GM21447 (cell line): Measurements from ENCODE around the gene OR8J3.
"Not testable (repeated sequence)": the region's sequence is repeated elsewhere in the genome, so short reads cannot be mapped to it uniquely, and the experiment has no call there.

ENCODE experiments used
- ATAC-seq: cut with Tn5 transposase; IDR thresholded peaks from one replicate; pipeline ENCODE4 v1.9.1; 2021; ENCODE audit not compliant: unreplicated experiment

Gene OR8J3, protein sequence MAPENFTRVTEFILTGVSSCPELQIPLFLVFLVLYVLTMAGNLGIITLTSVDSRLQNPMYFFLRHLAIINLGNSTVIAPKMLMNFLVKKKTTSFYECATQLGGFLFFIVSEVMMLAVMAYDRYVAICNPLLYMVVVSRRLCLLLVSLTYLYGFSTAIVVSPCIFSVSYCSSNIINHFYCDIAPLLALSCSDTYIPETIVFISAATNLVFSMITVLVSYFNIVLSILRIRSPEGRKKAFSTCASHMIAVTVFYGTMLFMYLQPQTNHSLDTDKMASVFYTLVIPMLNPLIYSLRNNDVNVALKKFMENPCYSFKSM

DNA sequence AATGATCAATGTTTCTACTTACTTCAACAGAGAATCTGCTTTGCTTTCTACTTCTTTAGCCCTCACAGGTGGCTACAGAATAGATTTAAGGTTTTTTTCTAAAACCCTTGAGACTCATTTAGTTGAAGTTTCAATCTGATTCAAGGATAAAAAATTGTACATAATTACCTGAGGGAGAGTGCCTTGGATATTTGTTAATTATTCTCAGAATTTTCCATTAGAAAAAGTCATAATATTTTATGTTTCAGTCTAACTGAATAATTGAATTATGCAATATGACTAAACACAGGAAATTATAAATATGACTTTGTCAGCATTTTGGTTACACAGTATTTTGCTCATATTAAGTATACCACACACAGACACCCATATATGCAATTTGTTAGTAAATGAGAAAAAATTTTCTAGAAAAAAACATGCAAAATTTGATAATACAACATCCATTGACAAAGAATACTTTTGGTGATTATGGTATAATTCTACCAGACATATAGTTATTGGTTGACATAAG is at the start of gene OR8J3:
Gene OR8J3, minus strand, starts transcription at position 51 of the 511 bp plus-strand sequence. CDS start 2,483 bp downstream, outside the sequence.
- no peak for ATAC-seq

DNA sequence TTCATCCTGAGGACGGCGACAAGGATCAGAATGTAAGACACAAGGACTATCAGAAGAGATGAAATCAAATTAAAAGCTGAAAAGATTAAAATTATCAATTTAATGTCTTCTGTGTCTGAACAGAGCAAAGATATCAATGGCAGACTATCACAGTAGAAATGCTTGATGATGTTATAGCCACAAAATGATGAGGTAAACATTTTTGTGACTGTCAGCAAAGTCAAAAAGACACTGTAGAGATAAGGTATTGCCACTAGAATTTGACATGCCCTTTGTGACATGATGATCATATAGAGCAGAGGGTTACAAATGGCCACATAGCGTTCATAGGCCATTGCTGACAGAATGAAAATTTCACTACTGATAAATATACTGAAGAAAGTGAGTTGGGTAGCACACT is 48.6 kb upstream of the OR8J3 start:
- ATAC-seq: no peak

DNA sequence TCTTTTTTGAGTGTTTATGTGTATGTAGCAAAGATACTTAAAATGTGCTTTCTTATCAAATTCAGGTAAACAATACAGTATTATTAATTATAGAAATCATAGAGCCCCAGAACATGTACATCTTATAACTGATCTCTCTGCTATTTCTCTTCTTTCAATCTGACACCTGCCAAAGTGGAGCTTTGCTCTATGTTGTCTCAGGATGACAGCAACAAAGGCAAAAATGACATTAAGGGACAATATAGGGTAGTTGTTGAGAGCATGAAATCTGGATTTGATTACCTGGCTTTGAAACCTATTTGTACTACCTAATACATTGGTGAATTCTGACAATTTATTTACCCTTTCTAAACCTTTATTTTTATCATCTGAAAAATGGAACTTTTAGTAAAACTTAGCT is 43.5 kb upstream of the OR8J3 start:
- ATAC-seq: no peak

DNA sequence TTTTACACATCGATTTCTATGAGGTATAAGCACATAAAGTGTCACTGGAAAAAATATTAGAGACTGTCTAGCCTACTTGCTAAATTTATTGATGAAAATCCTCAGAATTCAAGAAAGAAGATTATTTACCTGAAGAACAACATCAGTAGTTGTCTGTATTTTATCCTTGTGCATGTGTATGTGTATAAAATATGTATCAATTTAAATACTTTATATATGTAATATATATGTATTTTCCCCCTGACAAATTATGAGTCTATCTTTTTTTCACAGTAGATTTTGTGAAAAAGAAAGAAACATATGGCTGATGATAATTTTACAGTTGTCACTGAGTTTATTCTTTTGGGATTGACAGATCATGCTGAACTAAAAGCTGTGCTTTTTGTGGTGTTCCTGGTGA is 36.3 kb upstream of the OR8J3 start, which contains the start of gene OR5J2:
Gene OR5J2, plus strand, starts transcription at position 301 of the 400 bp plus-strand sequence. Its CDS starts 0 bp downstream, at position 301.
- no peak for ATAC-seq

DNA sequence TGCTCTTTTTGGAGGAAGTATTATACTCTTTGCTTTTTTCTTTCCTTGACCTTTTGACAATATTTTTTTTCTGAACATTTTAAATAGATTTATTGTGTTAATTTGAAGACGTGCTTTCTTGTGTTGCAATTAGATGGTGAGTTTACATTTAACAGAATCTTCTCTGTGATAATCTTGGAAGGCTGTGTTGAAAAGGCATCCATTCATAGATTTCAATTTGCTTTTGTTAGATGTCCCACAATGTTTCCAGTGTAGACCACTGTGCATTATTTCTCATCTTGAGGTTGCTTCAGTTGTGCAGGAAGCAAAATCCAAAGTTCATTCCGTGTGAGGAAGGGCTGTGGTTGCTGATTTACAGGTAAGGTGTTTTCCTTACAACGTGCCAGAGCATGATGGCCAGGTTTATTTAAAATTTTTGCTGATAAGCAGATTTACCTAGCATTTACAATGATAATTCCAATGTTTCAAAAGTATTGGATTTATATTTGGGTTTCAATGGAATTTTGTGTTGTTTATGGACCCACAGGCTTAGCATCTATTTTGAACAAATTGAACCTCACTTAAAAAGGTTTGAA is 32.3 kb upstream of the OR8J3 start:
- ATAC-seq: no peak

DNA sequence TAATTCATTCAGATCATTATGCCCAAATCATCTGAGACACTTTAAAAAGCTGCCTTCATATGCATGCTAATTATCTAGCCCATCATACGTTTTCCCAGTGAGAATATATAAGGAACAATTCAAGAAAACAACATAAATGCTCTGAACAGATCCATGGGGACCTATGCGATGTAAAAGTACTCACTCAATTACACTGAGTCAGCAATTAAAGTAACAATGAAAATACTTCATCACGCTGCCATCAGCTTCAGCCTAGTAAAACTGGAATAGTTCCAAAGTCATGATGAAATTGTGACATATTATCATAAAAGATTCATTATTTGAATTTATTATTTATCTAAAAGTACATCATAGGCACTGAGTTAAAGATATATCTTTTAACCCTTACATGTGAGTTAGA is 23.8 kb upstream of the OR8J3 start:
- ATAC-seq: no peak

DNA sequence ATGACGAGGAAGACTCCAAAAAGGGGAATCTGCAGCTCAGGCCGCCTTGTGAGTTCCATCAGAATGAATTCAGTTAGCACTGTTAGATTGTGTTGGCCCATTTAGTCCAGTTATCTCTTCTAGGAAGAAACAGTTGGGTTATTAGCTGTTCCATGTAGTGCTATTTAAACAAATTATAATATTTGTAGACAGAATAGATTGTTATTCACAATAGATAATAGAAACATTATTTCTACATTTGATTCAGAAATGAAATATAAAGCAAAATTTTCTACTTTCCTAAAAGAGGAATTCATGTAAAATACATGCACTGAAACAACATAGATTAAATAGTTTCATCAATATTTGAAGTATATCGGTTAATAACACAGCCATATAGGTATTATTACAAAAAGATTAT is 20.2 kb upstream of the OR8J3 start, which contains the start of gene OR8K5:
Gene OR8K5, minus strand, starts transcription at position 101 of the 400 bp plus-strand sequence. Its CDS starts 0 bp downstream, at position 101.
- no peak for ATAC-seq

DNA sequence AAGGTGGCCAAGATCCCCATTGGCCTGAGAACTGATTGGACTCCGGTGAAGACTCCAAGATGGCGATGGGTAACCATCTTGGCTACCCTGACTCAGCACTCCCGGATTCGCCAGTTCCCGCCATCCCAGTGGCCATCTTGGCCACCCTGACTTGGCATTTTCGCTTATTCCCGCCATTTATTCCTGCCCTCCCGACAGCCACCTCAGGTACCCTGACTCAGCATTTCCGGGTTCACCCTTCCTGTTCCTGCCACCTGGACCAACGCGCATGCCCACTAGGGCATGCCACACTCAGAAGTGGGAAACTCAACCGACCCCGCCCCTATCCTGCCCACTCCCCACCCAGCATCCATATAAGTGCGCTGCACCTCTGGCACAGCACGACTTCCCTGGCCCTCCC is 12.3 kb upstream of the OR8J3 start:
- no peak for ATAC-seq

DNA sequence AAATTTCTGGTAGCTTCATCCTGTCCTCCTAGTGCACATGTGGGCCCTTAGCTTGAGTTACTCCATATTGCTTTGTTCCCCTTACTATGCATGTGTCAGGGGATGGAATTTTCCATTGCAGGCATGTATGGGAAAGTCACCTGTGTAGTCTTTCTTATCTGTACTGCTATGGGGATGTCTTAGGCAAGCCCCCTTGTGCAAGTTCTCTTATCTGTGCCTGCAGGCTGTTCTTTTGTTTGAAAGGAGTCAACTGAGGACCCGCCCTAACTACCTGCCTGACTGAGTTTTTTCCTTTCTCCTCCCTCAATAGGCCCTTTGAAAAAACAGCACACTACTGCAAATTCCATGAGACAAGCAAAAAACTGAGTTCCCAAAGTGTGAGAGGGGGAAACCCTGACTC is 11.4 kb upstream of the OR8J3 start:
- no peak for ATAC-seq

DNA sequence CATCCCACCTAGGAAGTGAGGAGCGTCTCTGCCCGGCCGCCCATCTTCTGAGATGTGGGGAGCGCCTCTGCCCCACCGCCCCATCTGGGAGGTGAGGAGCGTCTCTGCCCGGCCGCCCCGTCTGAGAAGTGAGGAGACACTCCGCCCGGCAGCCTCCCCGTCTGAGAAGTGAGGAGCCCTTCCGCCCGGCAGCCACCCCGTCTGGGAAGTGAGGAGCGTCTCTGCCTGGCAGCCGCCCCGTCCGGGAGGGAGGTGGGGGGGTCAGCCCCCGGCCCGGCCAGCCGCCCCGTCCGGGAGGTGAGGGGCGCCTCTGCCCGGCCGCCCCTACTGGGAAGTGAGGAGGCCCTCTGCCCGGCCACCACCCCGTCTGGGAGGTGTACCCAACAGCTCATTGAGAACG is 3.7 kb upstream of the OR8J3 start:
- ATAC-seq: not testable (repeated sequence)

DNA sequence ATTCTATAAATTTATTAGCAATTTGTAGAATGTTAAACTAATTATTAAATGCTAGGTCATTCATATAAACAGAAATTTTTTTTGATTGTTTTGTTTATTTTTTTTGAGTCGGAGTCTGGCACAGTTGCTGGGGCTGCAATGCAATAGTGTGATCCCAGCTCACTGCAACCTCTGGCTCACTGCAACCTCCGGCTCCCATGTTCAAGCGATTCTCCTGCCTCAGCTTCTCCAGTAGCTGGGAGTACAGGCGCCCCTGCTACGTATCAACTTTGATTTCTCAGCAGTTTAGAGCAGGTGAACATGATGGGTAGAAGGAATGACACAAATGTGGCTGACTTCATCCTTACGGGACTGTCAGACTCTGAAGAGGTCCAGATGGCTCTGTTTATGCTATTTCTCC is 17.9 kb downstream of the OR8J3 start, which contains the start of gene OR8H3:
Gene OR8H3, plus strand, starts transcription at position 301 of the 400 bp plus-strand sequence. Its CDS starts 0 bp downstream, at position 301.
- ATAC-seq: no peak

DNA sequence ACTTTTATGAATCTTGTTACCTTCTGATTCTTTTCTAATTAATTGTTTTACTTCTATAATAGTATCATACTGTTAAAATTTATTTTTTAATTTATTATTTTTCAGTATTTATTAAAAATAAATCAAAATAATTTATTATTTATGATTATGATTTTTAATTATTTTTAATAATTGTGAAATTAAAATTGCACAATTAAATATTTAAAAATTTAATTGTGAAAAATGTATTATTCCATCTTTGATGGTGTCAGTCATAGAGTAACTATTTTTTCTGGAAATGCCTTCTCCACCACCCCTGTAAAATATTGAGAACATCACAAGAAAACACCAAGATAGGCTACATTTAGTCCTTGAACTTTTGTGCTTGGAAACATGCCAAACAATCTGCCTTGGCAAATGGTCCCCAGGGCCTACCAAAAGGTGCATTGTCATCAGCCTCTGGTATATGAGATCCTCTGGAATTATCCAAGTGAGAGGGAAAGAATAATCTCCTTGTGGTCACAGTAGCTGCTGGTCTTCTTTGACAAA is 36.7 kb downstream of the OR8J3 start, which contains the start of gene OR8H2:
Gene OR8H2, plus strand, starts transcription at position 478 of the 528 bp plus-strand sequence. CDS start 1,356 bp downstream, outside the sequence.
- no peak for ATAC-seq

DNA sequence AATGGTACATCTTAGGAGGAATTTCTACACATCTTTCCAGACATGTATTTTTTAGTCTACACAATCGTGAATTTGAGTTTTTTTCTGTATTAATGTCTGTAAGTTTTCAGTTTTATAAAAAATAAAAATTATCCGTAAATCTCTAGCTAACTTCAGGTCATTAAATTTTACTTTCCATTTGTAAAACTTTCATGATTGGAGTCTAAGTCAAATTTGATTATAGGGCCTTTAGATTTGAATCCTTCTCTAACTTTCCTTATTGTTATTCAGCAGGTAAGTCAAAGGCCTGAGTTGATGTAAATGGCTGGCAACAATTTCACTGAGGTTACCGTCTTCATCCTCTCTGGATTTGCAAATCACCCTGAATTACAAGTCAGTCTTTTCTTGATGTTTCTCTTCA is 47.0 kb downstream of the OR8J3 start, which contains the start of gene OR8I2:
Gene OR8I2, plus strand, starts transcription at position 301 of the 400 bp plus-strand sequence. Its CDS starts 0 bp downstream, at position 301.
- no peak for ATAC-seq

DNA sequence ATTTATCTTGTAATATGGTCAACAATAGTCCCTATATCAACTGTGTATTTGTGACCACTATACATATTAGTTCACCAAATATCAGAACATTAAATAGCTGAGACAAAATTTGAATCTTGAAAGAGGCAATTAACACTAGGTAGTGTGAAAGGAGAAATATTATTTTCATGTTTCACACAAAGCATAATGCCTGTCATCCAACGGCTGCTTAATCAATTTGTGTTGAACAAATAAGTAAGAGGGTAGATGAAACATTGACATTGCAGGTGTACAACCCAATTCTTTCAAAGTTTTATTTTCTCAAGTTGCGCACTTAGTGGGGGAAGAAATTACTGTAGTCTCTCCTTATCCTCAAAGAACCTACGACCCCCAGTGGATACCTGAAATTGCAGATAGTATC is 50.3 kb downstream of the OR8J3 start:
- ATAC-seq: no peak
